Measurements from ENCODE around the gene TEX38. TPM values are rescaled to one million over a fixed set of nuclear protein-coding genes. Genes with fewer than 3 reads are reported as not detected.
"Not testable (repeated sequence)": the region's sequence is repeated elsewhere in the genome, so short reads cannot be mapped to it uniquely, and the experiment has no call there.

The TEX38 gene
- total and polyA plus RNA-seq, 3 donors from 2014 or later, result 150 to 432 (median 362) TPM

- Histone ChIP-seq H3K27me3 (no peaks in the 10 kb centered on the region), H3K9me3 (no peaks in the 10 kb centered on the region), H3K27ac (no peak overlapping the region), H3K4me3 (no peak overlapping the region), H3K4me1 (no peaks in the 10 kb centered on the region), H3K36me3 (ENCODE audit: low read depth, missing control alignments) (no peaks in the 10 kb centered on the region)
- 74 to 86% methylated on average over 2 of the region's 2 CpGs for WGBS, 2 donors
- intact Hi-C loops (cut with DNase I; ENCODE audit: low total_unique reads), result no loop called here
- TF ChIP-seq POLR2A (IDR thresholded peaks at IDR 0.05), result no peak
- TF ChIP-seq, protein P1, sequence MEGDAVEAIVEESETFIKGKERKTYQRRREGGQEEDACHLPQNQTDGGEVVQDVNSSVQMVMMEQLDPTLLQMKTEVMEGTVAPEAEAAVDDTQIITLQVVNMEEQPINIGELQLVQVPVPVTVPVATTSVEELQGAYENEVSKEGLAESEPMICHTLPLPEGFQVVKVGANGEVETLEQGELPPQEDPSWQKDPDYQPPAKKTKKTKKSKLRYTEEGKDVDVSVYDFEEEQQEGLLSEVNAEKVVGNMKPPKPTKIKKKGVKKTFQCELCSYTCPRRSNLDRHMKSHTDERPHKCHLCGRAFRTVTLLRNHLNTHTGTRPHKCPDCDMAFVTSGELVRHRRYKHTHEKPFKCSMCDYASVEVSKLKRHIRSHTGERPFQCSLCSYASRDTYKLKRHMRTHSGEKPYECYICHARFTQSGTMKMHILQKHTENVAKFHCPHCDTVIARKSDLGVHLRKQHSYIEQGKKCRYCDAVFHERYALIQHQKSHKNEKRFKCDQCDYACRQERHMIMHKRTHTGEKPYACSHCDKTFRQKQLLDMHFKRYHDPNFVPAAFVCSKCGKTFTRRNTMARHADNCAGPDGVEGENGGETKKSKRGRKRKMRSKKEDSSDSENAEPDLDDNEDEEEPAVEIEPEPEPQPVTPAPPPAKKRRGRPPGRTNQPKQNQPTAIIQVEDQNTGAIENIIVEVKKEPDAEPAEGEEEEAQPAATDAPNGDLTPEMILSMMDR (IDR thresholded peaks at IDR 0.05), result no peak
- DNase-seq, result no peak
Observed at GRCh38 chr1:46653405-46653958, 18.2 kb upstream of the TEX38 start.

DNA sequence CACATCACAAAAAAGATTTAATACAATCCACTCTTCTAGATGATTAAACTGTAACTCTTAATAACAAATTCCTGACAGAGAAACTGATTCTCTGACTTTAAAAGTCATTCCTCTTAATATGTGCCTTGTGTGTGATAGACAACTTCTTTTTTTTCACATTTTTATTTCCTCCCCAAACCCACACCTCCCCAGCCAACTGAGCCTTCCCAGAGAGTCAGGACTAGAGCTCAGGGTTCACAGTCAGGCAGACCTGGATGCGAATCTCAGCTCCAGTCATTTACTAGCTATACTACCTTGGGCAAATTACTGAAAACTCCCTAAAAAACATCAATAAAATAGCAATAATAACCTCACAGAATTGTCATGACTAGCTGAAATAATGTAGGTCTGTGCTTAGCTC lies 17.6 kb upstream of the TEX38 start:
- TF ChIP-seq, protein P1 (IDR thresholded peaks at IDR 0.05), result no peak
- TF ChIP-seq POLR2A (IDR thresholded peaks at IDR 0.05), result no peak
- Histone ChIP-seq H3K4me3 (no peak overlapping the region), H3K9me3 (no peaks in the 10 kb centered on the region), H3K36me3 (ENCODE audit: low read depth, missing control alignments) (no peaks in the 10 kb centered on the region), H3K4me1 (no peaks in the 10 kb centered on the region), H3K27ac (no peak overlapping the region), H3K27me3 (no peaks in the 10 kb centered on the region)
- no peak for DNase-seq
- intact Hi-C loops (cut with DNase I; ENCODE audit: low total_unique reads), result no loop called here
- 76 to 95% methylated on average over 1 of the region's 1 CpG for WGBS, 2 donors

DNA sequence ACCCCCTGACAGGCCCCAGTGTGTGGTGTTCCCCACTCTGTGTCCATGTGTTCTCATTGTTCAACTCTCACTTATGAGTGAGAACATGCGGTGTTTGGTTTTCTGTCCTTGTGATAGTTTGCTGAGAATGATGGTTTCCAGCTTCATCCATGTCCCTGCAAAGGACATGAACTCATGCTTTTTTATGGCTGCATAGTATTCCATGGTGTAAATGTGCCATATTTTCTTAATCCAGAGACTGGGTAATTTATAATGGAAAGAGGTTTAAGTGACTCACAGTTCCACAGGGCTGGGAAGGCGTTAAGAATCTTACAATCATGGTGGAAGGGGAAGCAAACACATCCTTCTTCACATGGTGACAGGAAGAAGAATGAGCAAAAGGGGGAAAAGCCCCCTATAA lies 17.0 kb upstream of the TEX38 start:
- H3K4me3 ChIP-seq; H3K4me1 ChIP-seq; H3K36me3 ChIP-seq (ENCODE audit: low read depth, missing control alignments); H3K27me3 ChIP-seq; H3K27ac ChIP-seq; intact Hi-C loops (cut with DNase I; ENCODE audit: low total_unique reads); DNase-seq; H3K9me3 ChIP-seq: not testable (repeated sequence)
- WGBS, 2 donors, result 95 to 98% methylated on average over 2 of the region's 2 CpGs

GRCh38 chr1:46655848-46656247 lies 15.8 kb upstream of the TEX38 start:
- intact Hi-C loops (cut with DNase I; ENCODE audit: low total_unique reads), result no loop called here
- no peak for TF ChIP-seq POLR2A (IDR thresholded peaks at IDR 0.05)
- TF ChIP-seq, protein P1 (IDR thresholded peaks at IDR 0.05), result no peak
- no peak for DNase-seq
- Histone ChIP-seq H3K4me1 (no peaks in the 10 kb centered on the region), H3K36me3 (ENCODE audit: low read depth, missing control alignments) (no peaks in the 10 kb centered on the region), H3K4me3 (no peak overlapping the region), H3K9me3 (no peaks in the 10 kb centered on the region), H3K27ac (no peak overlapping the region), H3K27me3 (no peaks in the 10 kb centered on the region)

GRCh38 chr1:46656643-46657042 lies 15.0 kb upstream of the TEX38 start:
- WGBS, 2 donors, result 65 to 68% methylated on average over 2 of the region's 2 CpGs
- Histone ChIP-seq H3K4me1 (no peaks in the 10 kb centered on the region), H3K27ac (no peak overlapping the region), H3K4me3 (no peak overlapping the region), H3K36me3 (ENCODE audit: low read depth, missing control alignments) (no peaks in the 10 kb centered on the region), H3K9me3 (no peaks in the 10 kb centered on the region), H3K27me3 (no peaks in the 10 kb centered on the region)
- TF ChIP-seq, protein P1 (IDR thresholded peaks at IDR 0.05), result no peak
- no peak for DNase-seq
- intact Hi-C loops (cut with DNase I; ENCODE audit: low total_unique reads), result no loop called here
